ENCODE measurements around the gene PLD6. TPM values are rescaled to one million over a fixed set of nuclear protein-coding genes. Genes with fewer than 3 reads are reported as not detected.

The PLD6 gene
- total RNA-seq, 4 donors from 2014 or later = 3.1 to 13.7 (median 6.9) TPM

- no peak for TF ChIP-seq CTCF (IDR thresholded peaks at IDR 0.05)
- no peak overlapping the region for H3K4me3 ChIP-seq
- H3K27ac ChIP-seq (replicated peaks in 1 of 4) = no peak overlapping the region
- H3K27me3 ChIP-seq = no peaks in the 10 kb centered on the region
- H3K9me3 ChIP-seq = no peaks in the 10 kb centered on the region
- intact Hi-C loops (cut with DNase I) = no loop called here
- peaks cover 39 to 84% (median 74%) of the 10 kb centered on the region in 4 donors for H3K36me3 ChIP-seq
- peaks cover 17 to 48% (median 22%) of the 10 kb centered on the region in 4 donors for H3K4me1 ChIP-seq
- no peak for DNase-seq (ENCODE audit: extremely low spot score)
- WGBS = 82% methylated on average over 4 of the region's 6 CpGs
Measured at GRCh38 chr17:17182598-17183136, 23.5 kb downstream of the PLD6 start.

- intact Hi-C loops (cut with DNase I) = no loop called here
- Histone ChIP-seq H3K4me3 (no peak overlapping the region), H3K9me3 (no peaks in the 10 kb centered on the region), H3K4me1 (peaks cover 11 to 45% (median 17%) of the 10 kb centered on the region in 4 donors), H3K36me3 (peaks cover 47 to 84% (median 77%) of the 10 kb centered on the region in 4 donors), H3K27me3 (no peaks in the 10 kb centered on the region), H3K27ac (replicated peaks in 1 of 4) (no peak overlapping the region)
- no peak for TF ChIP-seq POLR2A (IDR thresholded peaks at IDR 0.05; ENCODE audit: low read depth)
- no peak for TF ChIP-seq CTCF (IDR thresholded peaks at IDR 0.05)
- TF ChIP-seq POLR2AphosphoS5 (IDR thresholded peaks at IDR 0.05) = no peak
- TF ChIP-seq EP300 (IDR thresholded peaks at IDR 0.05) = no peak
- WGBS = 72% methylated on average over 15 of the region's 15 CpGs
- DNase-seq (ENCODE audit: extremely low spot score) = no peak
Measured at GRCh38 chr17:17181666-17182597, 24.2 kb downstream of the PLD6 start.

GRCh38 chr17:17180741-17181525, 25.2 kb downstream of the PLD6 start:
- H3K4me1 ChIP-seq = peaks cover 1 to 36% (median 7%) of the 10 kb centered on the region in 4 donors
- intact Hi-C loops (cut with DNase I) = no loop called here
- H3K9me3 ChIP-seq = no peaks in the 10 kb centered on the region
- no peak for DNase-seq (ENCODE audit: extremely low spot score)
- TF ChIP-seq POLR2A (IDR thresholded peaks at IDR 0.05; ENCODE audit: low read depth) = no peak
- no peak for TF ChIP-seq CTCF (IDR thresholded peaks at IDR 0.05)
- no peak for TF ChIP-seq EP300 (IDR thresholded peaks at IDR 0.05)
- TF ChIP-seq POLR2AphosphoS5 (IDR thresholded peaks at IDR 0.05) = no peak
- peaks cover 55 to 93% (median 87%) of the 10 kb centered on the region in 4 donors for H3K36me3 ChIP-seq
- no peak overlapping the region for H3K4me3 ChIP-seq
- no peaks in the 10 kb centered on the region for H3K27me3 ChIP-seq
- 75% methylated on average over 13 of the region's 13 CpGs for WGBS
- H3K27ac ChIP-seq (replicated peaks in 1 of 4) = no peak overlapping the region

- intact Hi-C loops (cut with DNase I) = no loop called here
- WGBS = 85% methylated on average over 6 of the region's 9 CpGs
Measured at GRCh38 chr17:17180141-17180603, 26.0 kb downstream of the PLD6 start.

More at GRCh38 chr17:17180141-17180603, 26.0 kb downstream of the PLD6 start:
- peak overlapping the region in 1 of 4 donors; percentile 2 for H3K27ac ChIP-seq (replicated peaks in 1 of 4)
- DNase-seq (ENCODE audit: extremely low spot score) = no peak
- H3K27me3 ChIP-seq = no peaks in the 10 kb centered on the region
- H3K4me1 ChIP-seq = peaks cover 0 to 29% (median 4%) of the 10 kb centered on the region in 4 donors
- no peaks in the 10 kb centered on the region for H3K9me3 ChIP-seq
- H3K36me3 ChIP-seq = peaks cover 60 to 99% (median 95%) of the 10 kb centered on the region in 4 donors
- no peak overlapping the region for H3K4me3 ChIP-seq
- no peak for TF ChIP-seq POLR2A (IDR thresholded peaks at IDR 0.05; ENCODE audit: low read depth)
- TF ChIP-seq POLR2AphosphoS5 (IDR thresholded peaks at IDR 0.05) = no peak
- no peak for TF ChIP-seq CTCF (IDR thresholded peaks at IDR 0.05)
- TF ChIP-seq EP300 (IDR thresholded peaks at IDR 0.05) = no peak
